GDM1 (cell line): Measurements from ENCODE around the gene RPS15A.
A peak's percentile ranks its signal among the peaks of the same experiment; 100 is the strongest.

Source experiments
- DNase-seq: peaks from one replicate; lab custom pipeline; 2025; lab: John Stamatoyannopoulos, UW

RPS15A gene

DNA sequence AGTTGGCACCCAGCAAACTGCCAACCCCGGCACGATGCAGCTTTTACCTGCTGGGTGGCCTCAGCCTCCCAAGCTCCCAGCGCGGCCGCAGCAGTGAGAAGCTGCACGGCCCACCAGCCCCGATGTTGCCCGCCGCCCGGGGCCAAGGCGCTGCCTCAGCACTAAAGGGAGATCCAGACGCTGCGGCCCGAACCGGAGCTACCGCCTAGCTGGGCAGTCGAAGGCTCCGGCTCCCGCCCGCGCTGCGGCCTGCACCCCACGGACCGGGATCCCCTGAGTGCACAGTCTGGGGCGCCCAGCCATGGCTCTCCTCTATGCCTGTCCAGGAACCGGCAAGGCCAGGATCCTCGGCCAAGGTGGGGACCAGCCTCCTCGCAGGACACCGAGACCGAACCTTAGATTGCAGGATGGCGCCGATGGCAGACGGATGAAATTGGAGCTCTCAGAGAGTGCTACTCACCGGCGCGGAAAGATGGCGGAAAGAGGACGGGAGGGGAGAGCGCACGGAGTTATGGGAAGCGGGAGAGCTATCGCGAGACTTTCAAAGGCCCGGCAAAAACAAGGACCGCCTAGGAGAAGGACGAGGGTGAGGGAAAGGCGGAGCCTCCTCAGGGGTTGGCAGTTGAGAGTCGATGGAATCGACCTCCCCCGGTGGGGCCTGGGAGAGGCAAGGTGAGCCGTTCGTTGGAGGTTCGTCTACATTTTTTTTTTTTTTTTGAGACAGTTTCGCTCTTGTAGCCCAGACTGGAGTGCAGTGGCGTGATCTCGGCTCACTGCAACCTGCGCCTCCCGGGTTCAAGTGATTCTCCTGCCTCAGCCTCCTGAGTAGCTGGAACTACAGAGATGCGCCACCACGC, at the start of gene RPS15A:
TSS of gene RPS15A (minus strand) at position 485 of the 857 bp plus-strand sequence. CDS start 1,221 bp downstream, outside the sequence.
- peak; percentile 91 for DNase-seq

DNA sequence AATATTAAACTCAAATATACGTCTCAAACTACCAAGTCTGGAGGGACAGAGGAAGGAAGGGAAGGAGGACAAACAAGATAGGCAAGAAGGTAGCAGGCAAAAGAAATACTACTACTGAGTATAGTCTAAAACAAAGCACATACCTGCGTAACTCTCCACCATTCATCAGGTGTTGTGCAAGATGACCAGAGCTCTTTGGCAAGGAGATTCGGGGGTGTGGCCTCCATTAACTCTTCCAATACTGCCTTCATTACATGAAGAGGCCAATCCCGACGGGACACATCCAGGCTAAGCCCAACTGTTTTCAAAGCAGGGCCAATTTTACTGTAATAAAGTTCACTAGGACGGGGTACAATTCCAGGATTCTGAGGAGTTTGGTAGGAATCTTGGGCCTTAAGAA, 49.4 kb upstream of the RPS15A start:
- DNase-seq, result no peak

DNA sequence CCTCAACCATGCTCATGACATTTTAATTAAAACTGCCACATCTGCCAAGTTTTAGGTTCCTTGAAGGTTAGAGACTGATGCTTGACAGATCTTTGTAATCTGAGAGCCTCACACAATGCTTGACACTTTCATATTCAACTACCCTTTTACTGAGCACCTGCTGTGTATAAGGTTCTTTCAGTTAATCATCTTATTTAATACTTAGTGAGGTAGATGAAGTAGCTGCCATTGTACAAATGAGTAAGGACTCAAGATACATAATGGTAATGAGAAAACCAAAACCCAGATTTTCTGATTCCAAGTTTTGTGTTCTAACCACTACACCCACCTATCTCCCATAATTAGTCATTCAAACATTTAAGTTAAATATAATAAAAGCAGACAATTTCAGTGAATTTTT, 46.6 kb upstream of the RPS15A start:
- no peak for DNase-seq

DNA sequence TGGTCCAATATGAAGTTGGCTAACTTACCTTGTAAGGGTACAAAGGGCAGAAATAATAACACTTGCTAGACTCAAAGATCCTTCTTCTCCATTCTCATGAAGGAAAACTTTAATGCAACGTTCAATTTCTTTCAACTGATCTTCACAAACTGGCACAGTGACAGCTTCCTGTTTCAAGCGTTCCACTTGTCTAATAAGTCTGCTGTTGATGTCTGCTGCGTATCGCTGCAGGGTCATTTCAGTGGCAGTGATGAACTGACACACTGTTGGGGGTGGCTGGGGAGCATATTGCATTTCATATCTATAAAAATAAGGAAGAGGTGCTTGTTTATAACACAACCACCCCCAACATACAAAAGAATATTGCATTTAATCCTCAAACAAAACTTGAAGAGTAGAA, 44.7 kb upstream of the RPS15A start:
- no peak for DNase-seq

DNA sequence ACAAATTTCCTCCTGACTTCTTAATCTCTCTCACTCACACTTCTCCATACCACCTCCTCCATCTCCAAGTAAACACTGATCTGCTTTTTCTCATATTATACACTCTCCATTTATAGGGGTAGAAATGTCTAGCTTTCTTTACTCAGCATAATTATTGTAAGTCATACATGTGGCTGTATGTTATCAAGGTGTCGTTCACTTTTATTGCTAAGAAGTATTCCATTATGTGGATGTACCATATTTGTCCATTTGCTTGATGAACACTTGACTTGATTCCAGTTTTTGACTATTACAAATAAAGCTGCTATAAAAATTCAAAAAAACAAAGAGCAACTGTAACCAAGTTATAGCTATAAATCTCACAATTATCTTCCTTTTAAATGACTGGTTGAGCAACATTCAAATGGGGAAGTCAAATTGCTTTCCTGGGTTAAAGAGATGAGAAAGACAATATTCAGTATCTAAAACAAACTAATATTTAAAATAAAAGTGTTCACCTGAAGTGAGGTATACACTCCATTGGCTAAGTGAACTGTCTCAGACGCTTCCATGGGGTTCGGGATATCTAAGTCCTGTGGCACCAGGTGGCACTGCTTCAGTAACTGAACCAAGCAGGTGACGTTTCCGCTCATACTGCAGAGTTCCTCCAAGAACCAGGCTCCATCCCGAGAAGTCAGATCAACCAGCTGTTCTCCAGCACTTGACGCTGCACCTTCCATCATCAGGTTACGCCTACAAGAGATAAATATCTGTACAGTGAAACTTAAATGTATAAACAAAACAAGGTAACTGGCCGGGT, 43.8 kb upstream of the RPS15A start:
- DNase-seq, result no peak

DNA sequence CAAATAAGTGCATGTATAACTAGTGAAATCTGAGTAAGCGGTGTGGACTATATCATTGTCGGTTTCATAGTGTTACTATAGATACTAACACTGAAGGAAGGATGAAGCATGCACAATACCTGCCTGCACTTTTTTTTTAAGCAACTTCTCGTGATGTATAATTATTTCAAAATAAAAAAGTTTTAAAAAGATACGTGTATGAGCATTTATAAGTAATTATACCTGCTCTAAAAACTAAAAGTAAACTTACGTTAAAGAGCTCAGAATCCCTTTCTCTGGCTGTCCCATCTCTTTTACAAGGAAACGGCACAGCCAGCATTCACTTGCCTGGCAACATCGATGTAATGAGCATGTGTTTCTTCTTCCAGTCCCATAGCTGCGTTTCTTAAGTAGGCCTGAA, 42.5 kb upstream of the RPS15A start:
- no peak for DNase-seq

DNA sequence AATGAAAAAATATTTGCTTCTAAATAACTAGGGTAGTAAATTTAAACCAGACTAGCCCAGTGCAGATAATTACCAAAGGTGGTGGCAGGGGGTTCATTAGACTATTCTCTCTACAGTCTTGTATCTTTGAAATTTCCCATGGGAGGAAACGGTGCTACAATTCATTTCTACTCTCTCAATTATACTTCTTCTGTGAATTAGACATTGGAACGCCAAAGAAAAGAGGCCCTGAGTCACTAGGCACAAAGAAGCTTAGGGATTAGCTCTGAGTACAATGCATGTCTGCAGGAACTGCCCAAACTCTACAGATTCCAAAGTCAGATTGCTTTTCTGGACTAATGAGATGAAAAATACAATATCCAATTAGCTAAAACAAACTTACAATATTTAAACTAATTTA, 41.9 kb upstream of the RPS15A start:
- DNase-seq, result no peak

DNA sequence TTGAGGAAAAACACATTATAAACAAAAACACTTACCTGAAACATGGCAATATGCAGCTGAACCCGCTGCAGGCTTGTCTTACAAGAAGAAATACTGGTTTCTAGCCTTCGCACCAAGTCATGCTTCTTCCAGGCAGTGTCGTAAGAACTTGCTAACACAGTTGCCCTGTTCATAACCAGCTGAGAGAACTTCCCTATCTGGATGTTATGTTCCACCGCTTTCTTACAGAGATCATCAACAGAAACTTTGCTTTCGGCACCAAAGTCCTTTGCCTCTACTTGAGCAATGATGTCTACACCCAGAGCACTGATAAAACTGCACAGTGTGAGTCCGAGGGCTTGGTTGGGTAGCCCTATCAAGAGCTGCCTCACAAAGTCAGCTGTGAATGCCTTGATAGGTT, 39.1 kb upstream of the RPS15A start:
- no peak for DNase-seq

DNA sequence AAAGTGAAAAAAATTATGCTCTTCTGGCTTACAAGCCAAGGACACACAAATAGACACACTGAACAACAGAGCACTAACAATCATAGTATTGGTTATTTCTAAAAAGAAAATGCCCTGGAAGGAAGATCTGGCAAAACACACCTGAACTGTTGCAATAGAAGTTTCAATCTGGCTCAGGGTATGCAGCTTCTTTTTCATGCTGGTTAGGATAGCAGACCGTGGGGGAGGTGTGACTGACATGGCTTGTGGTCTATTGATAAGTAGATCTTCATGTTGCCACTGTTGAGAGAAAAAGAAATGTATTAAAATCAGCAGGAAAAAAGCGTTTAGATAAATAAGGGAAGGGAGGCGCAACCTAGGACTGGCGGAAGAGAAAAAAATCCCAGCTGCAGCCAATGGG, 37.8 kb upstream of the RPS15A start:
- DNase-seq, result no peak

DNA sequence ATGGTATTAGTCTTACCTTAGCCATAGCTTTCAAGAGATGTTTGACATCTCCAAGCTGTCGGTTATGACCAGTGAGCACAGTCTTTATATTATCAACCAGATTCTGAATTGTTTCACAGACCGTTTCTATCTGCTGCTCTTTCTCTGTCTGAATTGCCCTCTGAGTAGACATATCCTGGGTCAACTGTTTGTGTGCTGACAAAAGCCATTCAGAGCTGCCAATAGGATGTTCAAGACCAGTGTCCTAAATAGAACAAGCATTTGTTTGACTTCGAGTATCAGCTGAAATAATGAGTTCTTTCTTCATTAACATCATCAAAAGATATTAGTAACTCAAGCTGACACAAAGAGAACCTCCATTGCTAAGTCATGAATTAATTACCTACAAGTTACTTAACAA, 26.2 kb upstream of the RPS15A start:
- no peak for DNase-seq

DNA sequence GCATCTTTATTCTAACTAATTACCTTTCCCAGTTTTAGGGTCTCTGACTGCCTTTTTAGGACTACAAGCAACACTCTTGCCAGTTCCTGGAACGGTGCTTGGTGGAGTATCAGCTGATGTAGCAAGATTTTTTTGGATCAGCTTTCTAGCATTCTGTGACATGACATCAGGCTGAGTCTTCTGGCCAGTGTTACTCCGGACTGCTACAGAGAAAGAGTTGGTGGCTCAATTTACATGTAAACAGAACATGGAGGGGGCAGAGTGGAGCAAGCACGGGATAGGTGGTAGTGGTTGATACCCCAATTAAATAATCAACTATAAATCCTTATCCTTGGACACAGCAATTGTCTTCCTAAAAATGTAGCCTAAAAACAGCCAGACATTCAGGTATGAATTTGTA, 21.8 kb upstream of the RPS15A start:
- no peak for DNase-seq

DNA sequence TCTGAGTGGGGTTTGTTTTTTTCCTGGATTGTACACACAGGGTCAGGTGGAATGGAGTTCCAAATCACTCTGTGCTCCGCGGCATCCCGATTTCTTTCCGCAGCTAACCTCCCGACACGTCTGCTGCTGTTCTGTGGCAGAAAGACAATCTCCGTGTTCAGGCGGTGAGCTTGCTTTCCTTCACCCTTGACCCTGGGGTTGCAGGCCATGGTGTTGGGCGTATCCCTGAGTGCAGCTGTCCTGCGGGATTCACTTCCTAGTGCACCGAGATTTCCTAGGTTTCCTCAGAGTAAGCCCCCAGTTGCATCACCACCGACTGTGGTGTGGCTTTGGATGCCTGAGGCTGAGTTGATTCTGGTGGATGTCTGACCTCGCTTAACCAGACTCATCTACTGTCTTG, 19.0 kb upstream of the RPS15A start:
- no peak for DNase-seq

DNA sequence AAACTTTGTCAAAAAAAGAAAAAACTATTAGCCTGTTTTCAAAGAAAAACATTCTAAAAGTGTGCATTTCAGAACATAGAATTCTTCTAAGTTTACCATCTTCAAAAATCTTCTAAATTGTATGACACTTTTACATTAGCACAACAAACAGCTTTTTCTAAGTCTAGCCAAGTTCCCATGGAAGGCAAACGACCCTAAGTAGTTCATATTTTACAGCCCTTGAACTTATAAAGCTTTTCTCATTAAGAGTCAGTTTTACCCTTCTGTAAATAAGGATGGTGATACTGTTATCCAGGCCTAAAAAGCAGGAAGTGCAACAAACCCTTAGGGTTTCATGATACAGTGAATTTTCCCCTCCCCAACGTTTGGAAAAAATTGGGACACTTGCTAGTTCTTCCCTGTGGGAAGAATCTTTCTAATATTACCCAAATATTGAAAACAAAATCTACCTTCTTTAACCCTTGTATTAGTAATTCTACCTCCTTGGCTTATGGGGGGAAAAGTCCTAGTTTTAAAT, 15.2 kb upstream of the RPS15A start:
- DNase-seq, result no peak

DNA sequence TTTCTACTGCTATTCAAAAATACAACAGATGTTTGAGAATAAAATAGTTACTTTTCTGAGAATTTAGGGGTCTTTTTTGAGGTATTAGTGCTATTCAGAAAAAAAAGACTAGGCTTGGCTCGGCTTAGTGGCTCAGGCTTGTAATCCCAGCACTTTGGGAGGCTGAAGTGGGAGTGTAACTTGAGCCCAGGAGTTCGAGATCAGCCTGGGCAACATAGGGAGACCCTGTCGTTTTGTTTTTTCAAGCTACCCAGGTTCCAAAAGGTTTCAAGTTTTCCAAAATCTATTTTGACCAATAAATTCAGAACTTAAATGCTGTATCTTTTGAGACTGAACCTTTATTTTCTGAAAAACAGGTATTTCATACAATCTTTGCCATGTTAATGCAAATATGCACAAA, 14.4 kb upstream of the RPS15A start:
- no peak for DNase-seq

DNA sequence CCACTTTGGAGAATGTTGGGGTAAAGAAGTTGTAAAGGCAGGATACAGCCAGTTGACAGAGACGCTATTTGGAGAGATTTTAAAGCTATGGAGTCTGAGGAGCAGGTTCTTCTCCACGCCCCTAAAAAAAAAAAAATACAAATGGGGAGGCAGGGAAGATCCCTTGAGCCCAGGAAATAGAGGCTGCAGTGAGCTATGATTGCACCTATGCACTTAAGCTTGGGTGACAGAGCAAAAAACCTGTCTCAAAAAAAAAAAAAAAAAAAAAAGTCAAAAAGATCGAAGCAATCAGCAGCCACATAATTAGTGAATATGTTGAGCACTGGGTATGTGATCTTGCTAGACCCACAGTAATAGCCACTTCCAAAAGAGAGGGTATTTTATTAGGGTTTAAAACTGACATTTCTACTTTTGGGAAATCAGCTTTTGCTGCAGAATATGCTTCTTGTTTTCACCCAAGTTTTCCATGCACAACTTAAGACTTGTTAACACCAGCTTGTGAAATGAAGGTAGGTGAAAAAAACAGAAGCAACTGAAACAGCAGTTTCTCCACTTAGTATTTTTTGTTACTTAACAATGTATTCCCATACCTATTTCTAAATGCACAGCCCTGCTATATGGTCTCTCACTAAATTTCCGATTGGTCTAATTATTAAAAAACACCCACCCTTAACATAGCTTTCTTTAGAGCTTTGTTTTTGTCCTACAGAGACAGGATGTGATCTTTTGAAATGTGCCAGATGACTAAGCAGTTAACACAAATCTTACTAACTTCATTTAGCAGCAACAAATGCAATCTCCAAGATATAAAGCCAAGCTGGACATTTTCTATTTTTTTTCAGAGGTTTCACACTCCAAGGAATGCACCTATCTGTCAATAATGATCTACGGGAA, 13.7 kb upstream of the RPS15A start:
- no peak for DNase-seq

DNA sequence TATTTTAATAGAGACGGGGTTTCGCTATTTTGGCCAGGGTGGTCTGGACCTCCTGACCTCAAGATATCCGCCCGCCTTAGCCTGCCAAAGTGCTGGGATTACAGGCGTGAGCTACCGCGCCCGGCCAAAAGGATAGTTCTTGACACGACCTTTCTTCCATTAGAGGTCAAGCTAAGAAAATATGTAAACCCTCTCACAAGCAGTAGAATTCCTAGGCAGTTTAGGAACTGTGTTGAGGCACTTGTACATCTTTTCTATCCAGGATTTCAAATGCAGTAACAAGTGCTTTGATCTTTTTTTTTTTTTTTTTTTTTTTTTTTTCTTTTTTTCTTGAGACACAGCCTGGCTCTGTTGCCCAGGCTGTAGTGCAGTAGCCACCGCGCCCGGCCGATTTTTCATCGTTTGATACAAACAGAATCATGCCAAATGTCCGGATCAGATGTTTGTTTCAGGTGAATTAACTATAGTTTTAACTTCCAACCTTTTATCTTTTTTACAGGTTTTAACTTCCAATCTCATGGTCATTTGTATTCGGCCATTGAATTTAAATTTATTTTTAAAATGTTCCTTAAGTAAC, 12.7 kb upstream of the RPS15A start:
- DNase-seq, result no peak

DNA sequence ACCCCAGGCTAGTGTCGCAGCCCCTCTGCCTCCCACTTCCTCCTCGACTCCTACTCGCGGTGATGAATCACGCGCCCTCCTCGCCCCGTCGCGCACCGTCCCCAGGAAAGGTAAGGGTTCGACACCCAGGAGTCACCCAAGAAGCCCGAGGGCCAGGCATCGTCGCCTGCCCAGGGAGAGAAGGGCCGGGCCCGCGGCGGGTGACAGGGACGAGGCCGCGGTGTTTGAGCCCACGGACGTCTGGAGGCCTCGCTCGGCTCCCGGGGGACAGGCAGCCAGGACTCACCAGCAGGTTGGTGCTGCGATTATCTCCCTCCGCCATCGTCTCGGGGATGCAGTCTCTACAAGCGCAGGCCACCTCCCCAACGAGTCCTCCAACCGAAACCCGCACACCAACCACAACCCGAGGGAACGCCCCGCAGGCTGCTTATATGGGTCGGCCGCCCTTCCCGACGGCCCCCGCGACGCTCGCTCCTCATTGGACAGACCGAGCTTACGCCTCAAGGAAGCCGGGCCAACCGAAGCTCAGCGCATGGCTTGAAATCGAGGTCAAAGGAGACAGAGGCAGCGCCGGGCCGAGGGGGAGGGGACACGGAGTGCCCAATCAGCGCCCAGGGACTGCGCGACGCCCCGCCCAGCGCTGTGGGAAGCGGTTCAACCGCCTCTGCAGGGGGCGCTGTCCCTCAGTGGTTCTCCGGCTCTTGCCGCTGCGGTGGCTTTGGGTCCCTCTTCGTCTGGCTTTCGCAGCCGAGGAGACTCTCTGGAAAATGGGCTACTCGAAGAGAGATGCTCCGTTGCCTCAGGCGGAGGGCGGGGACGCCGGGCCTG, 11.2 kb upstream of the RPS15A start, which contains the start of gene ARL6IP1:
TSS of gene ARL6IP1 (minus strand) at position 405 of the 828 bp plus-strand sequence. CDS start at position 322, 83 bp downstream.
- DNase-seq, result peak; percentile 99

DNA sequence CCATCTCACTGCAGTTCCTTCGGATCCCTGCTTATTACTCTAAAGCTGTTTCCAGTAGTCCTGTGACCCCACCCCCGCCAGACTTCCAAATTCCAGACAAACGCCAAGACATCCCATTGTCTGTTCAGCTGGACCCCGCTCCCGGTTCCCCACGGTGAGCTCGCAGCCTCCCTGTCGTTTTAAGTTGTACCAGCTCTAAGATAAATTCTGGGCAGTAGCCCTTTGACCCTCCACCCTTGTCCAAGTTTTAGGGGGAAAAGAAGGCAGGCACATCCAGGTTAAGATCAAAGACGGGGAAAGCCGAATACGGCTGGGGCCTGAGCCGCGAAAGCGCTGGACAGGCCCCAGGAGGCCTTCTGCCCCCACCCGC, 10.6 kb upstream of the RPS15A start:
- no peak for DNase-seq

DNA sequence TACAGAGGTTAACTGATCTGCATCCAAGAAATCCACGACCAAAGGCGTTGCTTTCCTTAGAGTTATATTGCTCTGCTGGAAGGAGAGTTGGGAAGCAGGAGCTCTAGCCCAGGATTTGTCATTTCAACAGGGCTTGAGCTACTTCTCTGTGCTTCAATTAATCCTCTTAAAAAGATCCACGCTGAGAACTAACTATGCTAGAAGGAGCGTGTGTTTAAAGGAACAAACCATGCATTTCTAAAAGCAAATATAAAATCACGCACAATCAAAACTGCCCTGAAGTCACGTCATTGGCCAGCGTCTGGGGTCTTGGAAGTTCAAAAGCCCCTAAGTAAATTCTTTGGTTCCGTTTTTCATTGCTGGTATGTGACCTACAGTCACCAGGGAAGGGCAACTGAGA, 10.2 kb upstream of the RPS15A start:
- no peak for DNase-seq

DNA sequence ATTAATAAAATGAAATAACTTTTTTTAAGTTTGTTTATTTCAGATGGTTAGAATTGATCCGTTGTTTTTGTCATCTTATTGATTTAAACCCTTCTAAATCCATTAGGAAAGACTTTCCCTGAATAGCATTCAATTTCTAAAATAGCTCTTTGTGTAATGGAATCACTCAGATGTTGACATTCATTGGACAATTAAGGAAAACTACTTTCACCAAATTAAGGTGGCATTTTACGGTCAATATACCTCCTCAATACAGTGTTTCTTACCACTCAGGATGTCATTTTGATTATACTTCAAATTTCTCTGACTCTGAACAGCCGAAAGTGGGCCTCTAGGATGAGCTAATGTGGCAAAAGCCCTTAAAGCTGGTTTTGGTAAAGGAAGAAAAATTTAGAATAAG, 9.4 kb upstream of the RPS15A start:
- no peak for DNase-seq

DNA sequence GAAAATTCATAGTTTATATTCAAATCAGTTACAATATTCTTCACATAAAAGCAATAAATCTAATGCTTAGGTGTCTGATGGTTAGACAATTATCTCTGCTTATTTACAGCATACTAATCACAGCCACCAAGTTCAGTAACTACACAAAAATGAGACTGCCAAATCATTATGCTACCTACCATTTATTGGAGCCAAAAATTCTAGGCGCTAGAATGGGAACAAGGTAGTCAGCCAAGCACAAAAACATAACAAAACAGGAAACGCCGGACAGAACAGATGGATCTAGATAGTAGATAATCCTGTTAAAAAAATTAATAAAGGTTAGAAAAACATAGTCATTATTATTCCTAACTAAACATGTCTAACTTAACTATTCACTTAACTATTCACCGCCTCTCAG, 7.6 kb upstream of the RPS15A start:
- no peak for DNase-seq
